Skeletal muscle tissue (tissue), 4 donors: ENCODE data around the gene KRT14. TPM values are rescaled to one million over a fixed set of nuclear protein-coding genes. Genes with fewer than 3 reads are reported as not detected.

ENCODE experiments used
- H3K27ac ChIP-seq: one replicate; pipeline ENCODE4 v1.7.0; 2013; ENCODE audit warnings: mild to moderate bottlenecking, low read depth, low read length, inconsistent platforms
- H3K27me3 ChIP-seq, 3 donors: one replicate each; pipeline ENCODE4 v1.7.0; 2013; ENCODE audit warnings: low read length in 3 of 3; ENCODE audit not compliant: control insufficient read depth in 3 of 3, insufficient read depth in 3 of 3
- H3K36me3 ChIP-seq, 3 donors: one replicate each; pipeline ENCODE4 v1.7.0; 2013; ENCODE audit warnings: low read length in 3 of 3; ENCODE audit not compliant: control insufficient read depth in 3 of 3, insufficient read depth in 3 of 3
- H3K4me1 ChIP-seq, 3 donors: one replicate each; pipeline ENCODE4 v1.7.0; 2013; ENCODE audit warnings: low read length in 3 of 3, mild to moderate bottlenecking in 3 of 3; ENCODE audit not compliant: control insufficient read depth in 3 of 3, insufficient read depth in 3 of 3
- H3K4me3 ChIP-seq, 3 donors: one replicate each; pipeline ENCODE4 v1.7.0; 2013; ENCODE audit warnings: low read length in 3 of 3
- H3K9ac ChIP-seq, 3 donors: one replicate each; pipeline ENCODE4 v1.7.0; 2013; ENCODE audit warnings: low read length in 3 of 3, mild to moderate bottlenecking in 3 of 3, moderate library complexity in 2 of 3, low read depth in 1 of 3
- H3K9me3 ChIP-seq, 3 donors: one replicate each; pipeline ENCODE4 v1.7.0; 2013; ENCODE audit warnings: low read length in 3 of 3; ENCODE audit not compliant: control insufficient read depth in 3 of 3
- total RNA-seq: library from RNA; depleted of rRNA; stranded (reverse); fragments of >200 nt; gene quantifications from one replicate; pipeline ENCODE4 v1.2.3, GENCODE V29; 2014
- donor health status: Osteomylitis.

Gene KRT14
- total RNA-seq, 1 donor from 2014 or later = 1.0 TPM

DNA sequence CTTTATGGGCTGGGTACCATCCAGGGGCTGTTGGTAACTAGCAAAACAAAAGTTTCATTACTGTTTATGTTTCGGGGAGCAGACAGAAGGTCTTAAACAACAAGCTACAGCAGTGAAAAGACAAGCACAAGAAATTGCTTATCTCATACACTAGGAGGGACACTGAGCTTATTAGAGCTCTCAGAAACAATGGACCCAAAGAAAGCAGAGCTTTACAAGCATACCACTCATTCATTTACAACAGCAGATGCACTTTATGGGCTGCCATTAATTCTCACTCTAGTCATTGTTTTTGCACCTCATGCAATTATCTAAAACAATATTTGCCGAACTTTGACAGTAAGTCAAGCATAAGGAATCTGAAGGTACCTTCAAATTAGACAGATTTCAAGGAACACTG, 15.8 kb upstream of the KRT14 start:
- H3K4me3 ChIP-seq = no peak overlapping the region
- no peak overlapping the region for H3K9ac ChIP-seq
- H3K4me1 ChIP-seq = no peaks in the 10 kb centered on the region
- peaks cover 0 to 5% (median 0%) of the 10 kb centered on the region in 3 donors for H3K9me3 ChIP-seq
- H3K27me3 ChIP-seq = no peaks in the 10 kb centered on the region
- no peaks in the 10 kb centered on the region for H3K36me3 ChIP-seq
- no peak overlapping the region for H3K27ac ChIP-seq

DNA sequence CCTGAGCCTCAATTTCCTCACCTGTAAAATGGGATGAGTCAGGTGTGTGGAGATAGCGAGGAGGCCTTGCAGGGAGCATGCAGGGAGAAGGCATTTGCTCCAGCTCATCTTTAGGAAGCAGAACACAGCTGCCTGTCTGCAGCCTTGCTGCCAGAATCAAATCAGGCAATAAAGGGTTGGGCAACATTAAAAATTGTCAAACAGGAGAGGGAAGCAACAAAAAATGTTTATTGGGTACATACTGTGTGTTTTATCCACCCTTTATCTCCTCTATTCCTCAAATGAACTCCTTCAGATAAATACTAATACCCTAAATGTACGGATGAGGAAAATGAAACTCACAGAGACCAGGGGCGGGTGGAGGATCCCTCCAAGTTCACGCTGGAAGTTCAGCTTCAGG, 13.6 kb upstream of the KRT14 start:
- Histone ChIP-seq H3K36me3 (no peaks in the 10 kb centered on the region), H3K27ac (no peak overlapping the region), H3K4me1 (no peaks in the 10 kb centered on the region), H3K9ac (no peak overlapping the region), H3K27me3 (peaks cover 0 to 5% (median 0%) of the 10 kb centered on the region in 3 donors), H3K9me3 (no peaks in the 10 kb centered on the region), H3K4me3 (no peak overlapping the region)

DNA sequence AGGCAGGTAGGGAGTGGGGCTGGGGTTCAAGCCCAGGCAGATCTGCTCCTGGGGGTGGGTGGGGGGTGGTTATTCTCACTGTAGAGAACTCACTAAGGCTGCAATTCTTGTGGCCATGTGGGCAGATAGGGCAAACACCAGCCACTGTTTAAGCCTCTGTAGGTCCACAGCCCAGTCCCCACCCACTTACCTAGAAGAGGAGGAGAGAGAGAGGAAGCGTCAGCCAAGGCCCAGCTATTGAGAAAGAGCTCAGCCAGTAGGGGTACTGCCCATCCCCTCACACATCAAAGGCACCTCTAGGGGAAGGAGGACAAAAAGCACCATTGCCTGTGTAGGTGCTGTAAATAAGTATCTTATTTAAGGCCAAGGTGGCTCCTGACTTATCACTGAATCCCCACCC, 13.0 kb upstream of the KRT14 start:
- no peaks in the 10 kb centered on the region for H3K9me3 ChIP-seq
- no peak overlapping the region for H3K27ac ChIP-seq
- peaks cover 0 to 7% (median 6%) of the 10 kb centered on the region in 3 donors for H3K27me3 ChIP-seq
- H3K36me3 ChIP-seq = no peaks in the 10 kb centered on the region
- H3K9ac ChIP-seq = no peak overlapping the region
- H3K4me3 ChIP-seq = no peak overlapping the region
- H3K4me1 ChIP-seq = no peaks in the 10 kb centered on the region

DNA sequence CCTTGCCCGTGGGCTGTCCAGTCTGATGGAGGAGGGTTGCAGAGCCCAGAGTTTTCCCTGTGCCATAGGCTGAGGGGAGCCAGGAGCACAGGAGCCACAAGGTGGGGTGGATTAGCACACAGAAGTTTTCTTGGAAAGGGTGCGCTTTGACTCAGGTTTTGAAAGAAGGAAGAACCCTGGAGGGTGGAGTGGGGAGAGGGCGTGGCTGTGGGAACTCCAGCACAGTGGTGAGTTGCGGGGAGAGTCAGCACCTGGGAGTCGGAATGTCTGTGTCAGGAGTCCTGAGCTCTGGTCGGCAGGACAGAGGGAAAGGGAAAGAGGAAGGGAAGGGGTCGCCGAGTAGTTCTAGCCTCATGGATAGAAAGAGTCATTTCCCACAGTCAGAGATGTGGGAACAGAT, 8.9 kb upstream of the KRT14 start:
- H3K36me3 ChIP-seq = no peaks in the 10 kb centered on the region
- H3K9ac ChIP-seq = no peak overlapping the region
- peaks cover 0 to 25% (median 12%) of the 10 kb centered on the region in 3 donors for H3K27me3 ChIP-seq
- H3K4me3 ChIP-seq = no peak overlapping the region
- H3K9me3 ChIP-seq = no peaks in the 10 kb centered on the region
- no peak overlapping the region for H3K27ac ChIP-seq
- H3K4me1 ChIP-seq = no peaks in the 10 kb centered on the region

DNA sequence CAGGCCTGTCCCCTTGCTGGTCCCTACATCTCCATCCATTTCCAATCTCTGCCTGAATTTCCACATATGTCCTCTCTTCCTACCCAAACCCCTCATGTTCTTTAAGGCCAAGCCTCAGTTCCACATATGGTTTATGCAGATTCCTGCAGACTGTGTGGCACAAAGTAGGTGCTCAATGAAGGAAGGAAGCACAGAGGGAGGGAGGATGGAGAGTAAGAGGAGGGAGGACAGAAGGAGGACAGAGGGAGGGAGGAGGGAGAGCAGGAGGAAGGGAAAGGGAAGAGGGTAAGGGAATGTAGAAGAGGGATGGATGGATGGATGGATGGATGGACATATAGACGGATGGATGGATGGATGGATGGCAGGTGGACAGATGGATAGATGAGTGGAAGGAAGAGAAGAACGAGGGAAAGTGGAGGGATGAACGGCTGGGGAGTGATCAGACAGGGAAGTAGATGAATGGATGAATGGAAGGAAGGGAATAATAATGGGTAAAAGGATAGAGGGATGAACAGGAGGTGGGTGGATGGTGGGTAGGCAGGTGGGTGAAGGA, 7.7 kb upstream of the KRT14 start:
- no peaks in the 10 kb centered on the region for H3K9me3 ChIP-seq

DNA sequence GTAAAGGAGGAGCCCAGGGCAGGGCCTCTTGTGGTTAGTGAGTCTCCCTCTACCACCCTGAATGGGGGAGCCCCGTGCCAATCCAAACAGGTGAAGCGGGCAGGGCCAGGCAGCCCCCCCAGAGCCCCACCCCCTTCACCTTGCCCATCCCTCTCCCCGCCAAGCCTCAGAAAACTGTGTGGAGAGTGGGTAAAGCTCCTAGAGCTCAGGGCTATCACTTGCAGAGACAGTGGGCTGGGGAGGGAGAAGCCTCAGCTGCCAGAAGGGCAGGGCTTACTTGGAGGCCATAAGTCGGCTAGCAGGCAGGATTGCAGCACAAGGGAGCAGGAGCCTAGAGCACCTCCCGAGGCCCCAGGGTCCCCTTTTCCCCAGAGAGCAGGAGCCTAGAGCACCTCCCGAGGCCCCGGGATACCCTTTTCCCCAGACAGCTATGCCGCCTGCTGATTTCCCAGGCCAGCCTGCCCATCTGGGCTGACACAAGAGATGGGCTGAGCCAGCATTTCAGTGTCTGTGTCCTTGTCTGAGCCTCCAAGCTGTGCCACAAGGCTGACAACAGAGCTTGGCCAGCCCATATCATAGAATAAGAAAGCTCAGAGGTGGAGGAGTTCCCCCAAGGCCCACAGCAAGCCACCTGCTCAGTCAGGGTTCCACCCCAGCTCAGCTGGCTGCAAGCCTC, 6.7 kb upstream of the KRT14 start:
- no peaks in the 10 kb centered on the region for H3K9me3 ChIP-seq
- H3K27me3 ChIP-seq = peaks cover 0 to 28% (median 16%) of the 10 kb centered on the region in 3 donors
- H3K9ac ChIP-seq = no peak overlapping the region
- H3K4me1 ChIP-seq = no peaks in the 10 kb centered on the region
- H3K36me3 ChIP-seq = no peaks in the 10 kb centered on the region
- H3K27ac ChIP-seq = no peak overlapping the region
- H3K4me3 ChIP-seq = no peak overlapping the region

More for the DNA sequence above, 7.7 kb upstream of the KRT14 start:
- Histone ChIP-seq H3K27ac (no peak overlapping the region), H3K4me1 (no peaks in the 10 kb centered on the region), H3K4me3 (no peak overlapping the region), H3K27me3 (peaks cover 0 to 25% (median 12%) of the 10 kb centered on the region in 3 donors), H3K9ac (no peak overlapping the region), H3K36me3 (no peaks in the 10 kb centered on the region)

DNA sequence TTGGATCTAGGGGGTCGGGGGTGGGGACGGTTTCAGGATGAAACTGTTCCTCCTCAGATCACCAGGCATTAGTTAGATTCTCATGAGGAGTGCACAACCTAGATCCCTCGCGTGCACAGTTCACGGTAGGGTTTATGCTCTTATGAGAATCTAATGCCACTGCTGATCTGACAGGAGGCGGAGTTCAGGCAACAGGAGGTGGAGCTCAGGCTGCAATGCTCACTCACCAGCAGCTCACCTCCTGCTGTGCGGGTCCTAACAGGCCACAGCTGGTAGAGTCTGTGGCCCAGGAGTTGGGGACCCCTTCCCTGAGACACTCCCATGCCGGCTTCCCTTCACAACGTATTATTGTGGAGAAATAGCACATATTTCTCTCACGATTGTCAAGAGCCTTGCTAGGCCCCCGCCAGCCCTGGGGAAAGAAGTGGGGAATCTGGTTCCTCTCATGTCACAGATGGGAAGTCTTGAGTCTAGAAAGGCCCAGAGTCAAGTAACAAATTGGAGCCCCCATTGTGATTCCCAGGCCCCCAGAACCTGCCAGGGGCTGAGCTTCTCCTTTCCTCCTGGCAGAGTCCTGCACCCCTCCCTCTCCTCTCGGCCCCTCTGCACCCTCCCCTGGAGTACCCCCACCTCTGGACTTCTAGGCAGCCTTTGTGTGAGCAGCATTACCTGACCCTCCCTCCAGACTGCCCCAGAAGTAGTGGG, 6.1 kb upstream of the KRT14 start:
- Histone ChIP-seq H3K27me3 (peaks cover 0 to 28% (median 16%) of the 10 kb centered on the region in 3 donors), H3K9ac (no peak overlapping the region), H3K9me3 (no peaks in the 10 kb centered on the region), H3K27ac (no peak overlapping the region), H3K4me3 (no peak overlapping the region), H3K4me1 (no peaks in the 10 kb centered on the region), H3K36me3 (no peaks in the 10 kb centered on the region)

DNA sequence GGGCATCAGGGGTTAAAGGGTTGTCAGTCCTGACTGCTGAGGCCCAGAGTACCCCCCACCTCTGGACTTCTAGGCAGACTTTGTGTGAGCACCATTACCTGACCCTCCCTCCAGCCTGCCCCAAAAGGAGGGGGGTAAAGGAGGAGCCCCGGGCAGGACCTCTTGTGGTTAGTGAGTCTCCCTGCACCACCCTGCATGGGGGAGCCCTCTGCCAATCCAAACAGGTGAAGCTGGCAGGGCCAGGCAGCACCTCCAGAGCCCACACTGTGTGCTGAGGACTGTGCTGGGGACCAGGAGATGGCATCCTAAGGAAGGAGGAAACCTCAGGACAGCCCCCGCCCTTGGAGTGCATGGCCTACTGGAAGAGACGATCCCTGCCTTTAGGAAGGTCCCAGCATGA, 2.6 kb upstream of the KRT14 start:
- H3K4me1 ChIP-seq = no peaks in the 10 kb centered on the region
- H3K4me3 ChIP-seq = no peak overlapping the region
- no peak overlapping the region for H3K9ac ChIP-seq
- H3K9me3 ChIP-seq = no peaks in the 10 kb centered on the region
- H3K27ac ChIP-seq = no peak overlapping the region
- H3K36me3 ChIP-seq = no peaks in the 10 kb centered on the region
- peaks cover 0 to 22% (median 9%) of the 10 kb centered on the region in 3 donors for H3K27me3 ChIP-seq

DNA sequence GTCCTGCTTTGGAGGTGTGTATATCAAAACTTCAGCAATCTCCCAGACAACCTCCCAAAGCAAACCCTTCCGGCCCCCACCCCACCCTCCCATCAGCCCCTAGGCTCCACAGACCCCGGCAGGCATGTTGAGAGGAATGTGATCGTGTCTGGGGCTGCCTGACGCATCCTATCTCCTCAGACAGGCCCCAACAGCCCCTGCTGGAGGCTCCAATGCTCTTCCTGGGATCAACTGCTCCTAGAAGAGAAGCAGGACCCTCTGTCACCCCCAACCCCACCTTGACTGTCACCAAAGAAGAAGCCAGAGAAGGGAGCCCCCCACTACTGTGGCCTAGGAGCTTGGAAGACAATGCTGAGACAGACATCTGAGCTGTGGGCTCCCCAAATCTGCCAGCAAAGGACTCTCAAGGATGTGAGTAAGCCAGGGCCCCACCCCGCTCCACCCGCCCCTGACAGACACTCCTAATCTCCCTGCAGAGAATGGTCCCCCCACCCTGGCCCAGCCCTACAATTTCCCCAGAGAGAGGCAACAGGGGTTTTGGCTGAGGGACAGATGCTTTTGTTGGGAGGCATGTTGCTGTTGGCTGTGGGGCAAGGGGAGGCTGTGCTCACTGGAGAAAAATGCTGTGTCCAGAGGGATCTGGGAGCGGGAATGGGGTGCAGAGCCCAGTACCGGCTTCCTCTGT, 1.6 kb upstream of the KRT14 start:
- peaks cover 0 to 14% (median 6%) of the 10 kb centered on the region in 3 donors for H3K27me3 ChIP-seq
- no peaks in the 10 kb centered on the region for H3K9me3 ChIP-seq
- H3K4me3 ChIP-seq = no peak overlapping the region
- H3K4me1 ChIP-seq = no peaks in the 10 kb centered on the region
- H3K9ac ChIP-seq = no peak overlapping the region
- no peaks in the 10 kb centered on the region for H3K36me3 ChIP-seq
- H3K27ac ChIP-seq = no peak overlapping the region
